HepG2 (cell line): ENCODE results near the gene FHDC1. TPM values are rescaled to one million over a fixed set of nuclear protein-coding genes. Genes with fewer than 3 reads are reported as not detected.
A peak's percentile ranks its signal among the peaks of the same experiment; 100 is the strongest.

Experiments
- ATAC-seq: fragments of 200-7000 bp; cut with Tn5 transposase; 3 replicates; pipeline ENCODE4 v1.9.1; 2020; ENCODE audit warnings: mild to moderate bottlenecking, moderate library complexity
- BruUV-seq: library from RNA; stranded (reverse); fragments of 400-500 nt; replicated peaks from 2 replicates; lab custom pipeline; 2021; lab: Mats Ljungman, UMichigan
- CTCF ChIA-PET: fragments of 300-600 bp; formaldehyde crosslinking; extraction: SDS; loops from one replicate; lab custom pipeline; 2021; ENCODE audit warnings: low total read pairs, inconsistent platforms, low intra/inter-chr PET ratio; lab: Yijun Ruan, JAX
- POLR2A ChIA-PET: fragments of 350-600 bp; sonication (Branson Sonifier 250); formaldehyde crosslinking; loops from one replicate; lab custom pipeline; 2020; ENCODE audit warnings: antibody characterized with exemption, inconsistent platforms; lab: Yijun Ruan, JAX
- DNase-seq: peaks from one replicate; pipeline ENCODE4 v3.0.0-alpha.2; 2015; ENCODE audit warnings: low spot score
- FAIRE-seq: peaks from 3 replicates; lab custom pipeline; 2011; peaks lifted over from hg19 to GRCh38; lab: Jason Lieb, UNC
- H2AFZ ChIP-seq: one replicate; pipeline ENCODE4 v1.6.1; 2011; ENCODE audit warnings: low read length, inconsistent platforms
- H3K27ac ChIP-seq: fragments of 300-600 bp; 3 replicates; pipeline ENCODE4 v1.8.0; 2011; ENCODE audit warnings: mixed run types, mild to moderate bottlenecking, mixed read lengths, low read length, inconsistent platforms; ENCODE audit not compliant: insufficient read depth; ENCODE audit errors: extremely low read length
- H3K27me3 ChIP-seq, 2 experiments: fragments of 200-600 bp in 1 of 2; 2 replicates in 1 of 2; 3 replicates in 1 of 2; pipeline versions ENCODE4 v1.6.0 to v1.8.0; 2011; ENCODE audit warnings: low read length in 2 of 2, mild to moderate bottlenecking in 2 of 2, moderate library complexity in 2 of 2, inconsistent platforms in 1 of 2; ENCODE audit not compliant: insufficient read depth in 2 of 2, control insufficient read depth in 1 of 2
- H3K36me3 ChIP-seq, 2 experiments: fragments of 200-600 bp in 1 of 2; replicated peaks in 1 of 2; 2 replicates in 1 of 2; 3 replicates in 1 of 2; pipeline versions ENCODE4 v1.5.1 to v1.8.0; 2011; ENCODE audit warnings: low read length in 2 of 2, inconsistent platforms in 1 of 2; ENCODE audit not compliant: insufficient read depth in 2 of 2, control insufficient read depth in 1 of 2
- H3K4me1 ChIP-seq: 2 replicates; pipeline ENCODE4 v1.5.1; 2012; ENCODE audit warnings: low read length, inconsistent platforms; ENCODE audit not compliant: insufficient read depth
- H3K4me2 ChIP-seq: 2 replicates; pipeline ENCODE4 v1.6.0; 2011; ENCODE audit warnings: low read depth, low read length, inconsistent platforms
- H3K4me3 ChIP-seq, 3 experiments: fragments of 200-600 bp in 1 of 3; sonication (generic), shearing (Covaris generic) in 1 of 3; replicated peaks in 1 of 3; 2 replicates each; pipeline ENCODE4 v1.5.1; 2011 to 2016; ENCODE audit warnings: low read length in 3 of 3, inconsistent platforms in 2 of 3, low read depth in 2 of 3, mild to moderate bottlenecking in 2 of 3, control low read depth in 1 of 3, mixed read lengths in 1 of 3; ENCODE audit not compliant: insufficient read depth in 1 of 3
- H3K79me2 ChIP-seq: one replicate; pipeline ENCODE4 v1.6.1; 2011; ENCODE audit warnings: low read length, inconsistent platforms; ENCODE audit not compliant: insufficient read depth
- H3K9ac ChIP-seq: 2 replicates; pipeline ENCODE4 v1.6.0; 2011; ENCODE audit warnings: mild to moderate bottlenecking, low read depth, low read length, inconsistent platforms; ENCODE audit not compliant: insufficient read depth
- H3K9me3 ChIP-seq: 2 replicates; pipeline ENCODE4 v1.5.1; 2012; ENCODE audit warnings: mild to moderate bottlenecking, low read length
- H4K20me1 ChIP-seq: 2 replicates; pipeline ENCODE4 v1.6.0; 2011; ENCODE audit warnings: inconsistent platforms, mild to moderate bottlenecking, low read length, moderate library complexity; ENCODE audit not compliant: insufficient read depth
- HNRNPLL ChIP-seq: fragments of 200-400 bp; formaldehyde crosslinking; IDR thresholded peaks from 2 replicates; pipeline ENCODE4 v1.6.1; 2017; ENCODE audit warnings: mild to moderate bottlenecking, low read depth, low read length; ENCODE audit not compliant: poor library complexity, severe bottlenecking
- KDM6A ChIP-seq: IDR thresholded peaks from 2 replicates; pipeline ENCODE4 v1.6.1; 2016; ENCODE audit warnings: low read depth
- MNT ChIP-seq: fragments of 450-650 bp; IDR thresholded peaks from 2 replicates; pipeline ENCODE4 v1.6.1; 2016
- TAF15 ChIP-seq: fragments of 200-400 bp; formaldehyde crosslinking; IDR thresholded peaks from one replicate; pipeline ENCODE4 v1.6.1; 2018; ENCODE audit warnings: mild to moderate bottlenecking, low read depth, low read length; ENCODE audit not compliant: poor library complexity, severe bottlenecking
- ZNF10 ChIP-seq: sonication (generic); formaldehyde crosslinking; IDR thresholded peaks from 2 replicates; pipeline ENCODE4 v1.4.0; 2020; ENCODE audit warnings: mild to moderate bottlenecking, low read depth, missing genetic modification reagents, borderline replicate concordance
- ZNF138 ChIP-seq: sonication (generic); formaldehyde crosslinking; IDR thresholded peaks from 2 replicates; pipeline ENCODE4 v1.5.0; 2020; ENCODE audit warnings: mild to moderate bottlenecking, low read depth, missing genetic modification reagents
- ZNF543 ChIP-seq: sonication (generic); formaldehyde crosslinking; IDR thresholded peaks from 2 replicates; pipeline ENCODE4 v1.4.0; 2020; ENCODE audit warnings: mild to moderate bottlenecking, missing genetic modification reagents
- WGBS: methylation state at CpG from one replicate; pipeline ENCODE4 v1.1.6; 2017; ENCODE audit warnings: low lambda C conversion rate; 5-methylcytosine and 5-hydroxymethylcytosine counted together
- in situ Hi-C: cut with HindIII; loops from 2 replicates; pipeline ENCODE4 v1.10.0; 2017; ENCODE audit warnings: low pct_unique_long_range_greater_than_20kb; ENCODE audit not compliant: extremely low pct_ligation_motif_present
- intact Hi-C: fragments of 100-400 bp; cut with micrococcal nuclease; formaldehyde crosslinking; loops from one replicate; pipeline ENCODE4 v1.10.0; 2022; ENCODE audit not compliant: unreplicated experiment
- polyA plus RNA-seq, 8 experiments: library from polyadenylated mRNA; depleted of rRNA in 3 of 8; stranded (reverse) in 7 of 8; unstranded in 1 of 8; fragments of >200 nt; fragmentation: Illumina TruSeq in 4 of 8; extraction: Trizol in 4 of 8; gene quantifications; 2 replicates each; pipeline versions ENCODE4 v1.2.1 to v1.2.3, GENCODE V29; 2011 to 2016; ENCODE audit warnings: low read depth in 4 of 8, missing spikeins in 1 of 8, mixed read lengths in 1 of 8; ENCODE audit not compliant: insufficient read depth in 1 of 8
- total RNA-seq, 5 experiments: library from RNA; depleted of rRNA; stranded (reverse); fragments of >200 nt; fragmentation: Illumina TruSeq; extraction: Trizol; gene quantifications; 2 replicates each; pipeline ENCODE4 v1.2.3, GENCODE V29; 2016; ENCODE audit warnings: low read depth in 1 of 5
- TF ChIP-seq, protein P1 (sequence below): IDR thresholded peaks from 2 replicates; pipeline ENCODE4 v1.6.1; 2016; ENCODE audit warnings: low read depth
- TF ChIP-seq, protein P2 (sequence below): sonication (generic); IDR thresholded peaks from 2 replicates; pipeline ENCODE4 v1.6.1; 2016; ENCODE audit warnings: low read depth, borderline replicate concordance
- TF ChIP-seq, protein P3 (sequence below): sonication (generic); formaldehyde crosslinking; IDR thresholded peaks from 2 replicates; pipeline ENCODE4 v1.4.0; 2020; ENCODE audit warnings: missing genetic modification reagents
- TF ChIP-seq, protein P4 (sequence below): IDR thresholded peaks from 2 replicates; pipeline ENCODE4 v1.6.1; 2012; ENCODE audit warnings: inconsistent platforms

The FHDC1 gene
- total and polyA plus RNA-seq, 2 of the 13 experiments (the other 11 are each of a cell fraction or from before 2014, with no cell fraction given): 0.07 to 0.15 TPM

DNA sequence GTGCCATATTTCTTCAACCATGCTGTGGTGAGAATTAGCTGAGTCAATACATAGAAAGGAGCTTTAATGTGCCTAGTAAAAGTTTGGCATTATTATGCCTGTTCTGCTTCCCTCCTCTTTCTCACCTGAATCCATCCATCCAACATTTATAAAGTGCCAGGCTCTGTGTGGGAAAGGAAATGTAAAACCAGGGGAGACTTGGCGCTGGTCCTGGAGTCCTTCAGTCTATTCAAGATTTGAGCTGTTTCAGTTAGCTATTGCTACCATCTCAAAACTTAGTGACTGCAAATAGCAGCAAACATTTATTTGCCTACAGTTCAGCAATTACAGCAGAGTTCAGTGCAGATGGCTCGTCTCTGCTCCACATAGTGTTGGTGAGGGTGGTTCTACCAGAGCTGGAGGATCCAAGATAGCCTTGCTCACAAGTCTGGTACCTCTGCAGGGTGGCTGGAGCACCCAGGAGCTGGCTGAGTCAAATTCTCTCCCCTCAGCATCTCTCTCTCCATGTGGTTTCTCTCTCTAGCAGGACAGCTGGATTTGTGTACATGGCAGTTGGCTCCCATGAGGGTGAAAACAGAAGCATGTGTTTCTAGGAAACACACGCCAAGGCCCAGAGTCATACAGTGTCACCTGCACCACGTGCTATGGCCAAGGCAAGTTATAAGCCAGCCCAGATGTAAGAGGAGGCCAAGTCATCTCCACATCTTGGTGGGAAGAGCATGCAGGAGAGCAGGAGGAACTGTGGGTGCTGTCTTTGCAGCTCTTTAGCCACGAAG, 77.3 kb downstream of the FHDC1 start:
- no peaks in the 10 kb centered on the region for H3K9me3 ChIP-seq
- no peak overlapping the region for H2AFZ ChIP-seq
- no peak overlapping the region for H3K9ac ChIP-seq
- FAIRE-seq: no peak
- intact Hi-C loops: no loop called here
- POLR2A ChIA-PET: no interaction called here
- H3K27ac ChIP-seq: no peak overlapping the region
- no peak for ATAC-seq
- H3K4me1 ChIP-seq: no peaks in the 10 kb centered on the region
- no peaks in the 10 kb centered on the region for H3K79me2 ChIP-seq
- no peak for DNase-seq
- no peaks in the 10 kb centered on the region for H3K36me3 ChIP-seq
- H3K4me2 ChIP-seq: no peak overlapping the region
- CTCF ChIA-PET: no interaction called here
- 25% methylated on average over 5 of the region's 5 CpGs for WGBS
- BruUV-seq: no TSS peak
- TF ChIP-seq MNT: peak; percentile 65
- TF ChIP-seq ZNF543 (CRISPR knock-in tag): no peak
- TF ChIP-seq KDM6A: no peak
- H3K27me3 ChIP-seq: no peaks in the 10 kb centered on the region
- no peak overlapping the region for H3K4me3 ChIP-seq
- no peaks in the 10 kb centered on the region for H4K20me1 ChIP-seq
- in situ Hi-C loops: no loop called here

GRCh38 chr4:153014460-153014859, 78.3 kb downstream of the FHDC1 start:
- no peaks in the 10 kb centered on the region for H3K36me3 ChIP-seq
- BruUV-seq: no TSS peak
- ATAC-seq: no peak

More at GRCh38 chr4:153014460-153014859, 78.3 kb downstream of the FHDC1 start:
- no peak overlapping the region for H3K27ac ChIP-seq
- ChIA-PET CTCF (no interaction called here), POLR2A (no interaction called here)
- FAIRE-seq (no peak), DNase-seq (no peak)
- in situ Hi-C loops: no loop called here
- intact Hi-C loops: no loop called here
- H3K27me3 ChIP-seq: no peaks in the 10 kb centered on the region; a peak in 1 of 5 replicates
- no peak overlapping the region for H2AFZ ChIP-seq
- no peaks in the 10 kb centered on the region for H3K79me2 ChIP-seq
- H4K20me1 ChIP-seq: no peaks in the 10 kb centered on the region
- no peaks in the 10 kb centered on the region for H3K4me1 ChIP-seq
- H3K4me2 ChIP-seq: no peak overlapping the region
- H3K9ac ChIP-seq: no peak overlapping the region
- H3K9me3 ChIP-seq: no peaks in the 10 kb centered on the region
- no peak overlapping the region for H3K4me3 ChIP-seq
- no peak for TF ChIP-seq TAF15
- TF ChIP-seq, protein P1, sequence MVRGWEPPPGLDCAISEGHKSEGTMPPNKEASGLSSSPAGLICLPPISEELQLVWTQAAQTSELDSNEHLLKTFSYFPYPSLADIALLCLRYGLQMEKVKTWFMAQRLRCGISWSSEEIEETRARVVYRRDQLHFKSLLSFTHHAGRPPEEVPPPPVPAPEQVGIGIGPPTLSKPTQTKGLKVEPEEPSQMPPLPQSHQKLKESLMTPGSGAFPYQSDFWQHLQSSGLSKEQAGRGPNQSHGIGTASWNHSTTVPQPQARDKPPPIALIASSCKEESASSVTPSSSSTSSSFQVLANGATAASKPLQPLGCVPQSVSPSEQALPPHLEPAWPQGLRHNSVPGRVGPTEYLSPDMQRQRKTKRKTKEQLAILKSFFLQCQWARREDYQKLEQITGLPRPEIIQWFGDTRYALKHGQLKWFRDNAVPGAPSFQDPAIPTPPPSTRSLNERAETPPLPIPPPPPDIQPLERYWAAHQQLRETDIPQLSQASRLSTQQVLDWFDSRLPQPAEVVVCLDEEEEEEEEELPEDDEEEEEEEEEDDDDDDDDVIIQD: no peak
- TF ChIP-seq, protein P2, sequence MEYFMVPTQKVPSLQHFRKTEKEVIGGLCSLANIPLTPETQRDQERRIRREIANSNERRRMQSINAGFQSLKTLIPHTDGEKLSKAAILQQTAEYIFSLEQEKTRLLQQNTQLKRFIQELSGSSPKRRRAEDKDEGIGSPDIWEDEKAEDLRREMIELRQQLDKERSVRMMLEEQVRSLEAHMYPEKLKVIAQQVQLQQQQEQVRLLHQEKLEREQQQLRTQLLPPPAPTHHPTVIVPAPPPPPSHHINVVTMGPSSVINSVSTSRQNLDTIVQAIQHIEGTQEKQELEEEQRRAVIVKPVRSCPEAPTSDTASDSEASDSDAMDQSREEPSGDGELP: no peak
- no peak for TF ChIP-seq ZNF138
- TF ChIP-seq HNRNPLL: no peak
- TF ChIP-seq ZNF10 (CRISPR knock-in tag): no peak
- TF ChIP-seq, protein P3, sequence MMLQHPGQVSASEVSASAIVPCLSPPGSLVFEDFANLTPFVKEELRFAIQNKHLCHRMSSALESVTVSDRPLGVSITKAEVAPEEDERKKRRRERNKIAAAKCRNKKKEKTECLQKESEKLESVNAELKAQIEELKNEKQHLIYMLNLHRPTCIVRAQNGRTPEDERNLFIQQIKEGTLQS (CRISPR knock-in tag): no peak
- TF ChIP-seq, protein P4, sequence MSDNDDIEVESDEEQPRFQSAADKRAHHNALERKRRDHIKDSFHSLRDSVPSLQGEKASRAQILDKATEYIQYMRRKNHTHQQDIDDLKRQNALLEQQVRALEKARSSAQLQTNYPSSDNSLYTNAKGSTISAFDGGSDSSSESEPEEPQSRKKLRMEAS: no peak
